ENCODE results near the gene SMTNL2.

SMTNL2 gene

DNA sequence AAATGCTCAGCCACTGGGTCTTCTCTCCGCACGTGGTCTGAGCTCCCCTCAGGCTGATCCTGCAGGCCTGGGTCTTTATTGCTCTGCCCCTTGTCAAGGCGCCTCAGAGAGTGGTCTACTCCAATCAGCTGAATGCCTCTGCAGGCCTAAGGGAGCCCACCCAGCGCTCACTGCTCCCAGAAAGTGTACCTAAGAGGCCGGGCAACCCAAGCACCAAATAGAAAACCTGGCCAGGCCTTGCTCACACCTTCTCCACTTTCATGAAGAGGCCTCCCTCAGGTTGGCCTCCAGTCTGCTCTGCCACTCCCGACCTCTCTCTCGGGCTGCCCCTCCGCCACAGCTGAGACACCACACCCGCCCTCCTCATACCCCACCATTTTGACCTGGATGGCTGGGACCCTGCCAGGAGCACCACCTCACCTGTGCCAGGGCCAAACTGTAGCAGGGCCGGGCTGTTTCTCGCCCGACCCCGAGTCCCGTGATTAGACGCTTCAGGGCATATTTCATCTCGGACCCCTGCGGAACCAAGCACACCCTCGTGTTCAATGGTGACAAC is 29.8 kb upstream of the SMTNL2 start:
- H3K9me3 ChIP-seq (ENCODE audit: control insufficient read depth in 1 of 2, low read length in 2 of 2), result no peaks in the 10 kb centered on the region
- H3K4me3 ChIP-seq (ENCODE audit: low read depth in 1 of 2, low read length in 2 of 2), result peak overlapping the region; percentile 87 to 98
- peaks cover 17 to 32% of the 10 kb centered on the region in 2 donors for H3K4me1 ChIP-seq (ENCODE audit: control insufficient read depth in 1 of 2, insufficient read depth in 2 of 2, low read length in 2 of 2)
- peak overlapping the region; percentile 61 to 63 for H3K9ac ChIP-seq (ENCODE audit: low read depth in 1 of 2, low read length in 2 of 2)
- no peak overlapping the region for H3K27ac ChIP-seq (ENCODE audit: low read depth, low read length)
- no peaks in the 10 kb centered on the region for H3K27me3 ChIP-seq (ENCODE audit: control insufficient read depth in 1 of 2, insufficient read depth in 2 of 2, low read length in 2 of 2)
- peaks cover 18 to 37% of the 10 kb centered on the region in 2 donors for H3K36me3 ChIP-seq (ENCODE audit: control insufficient read depth in 1 of 2, insufficient read depth in 2 of 2, low read length in 2 of 2)

DNA sequence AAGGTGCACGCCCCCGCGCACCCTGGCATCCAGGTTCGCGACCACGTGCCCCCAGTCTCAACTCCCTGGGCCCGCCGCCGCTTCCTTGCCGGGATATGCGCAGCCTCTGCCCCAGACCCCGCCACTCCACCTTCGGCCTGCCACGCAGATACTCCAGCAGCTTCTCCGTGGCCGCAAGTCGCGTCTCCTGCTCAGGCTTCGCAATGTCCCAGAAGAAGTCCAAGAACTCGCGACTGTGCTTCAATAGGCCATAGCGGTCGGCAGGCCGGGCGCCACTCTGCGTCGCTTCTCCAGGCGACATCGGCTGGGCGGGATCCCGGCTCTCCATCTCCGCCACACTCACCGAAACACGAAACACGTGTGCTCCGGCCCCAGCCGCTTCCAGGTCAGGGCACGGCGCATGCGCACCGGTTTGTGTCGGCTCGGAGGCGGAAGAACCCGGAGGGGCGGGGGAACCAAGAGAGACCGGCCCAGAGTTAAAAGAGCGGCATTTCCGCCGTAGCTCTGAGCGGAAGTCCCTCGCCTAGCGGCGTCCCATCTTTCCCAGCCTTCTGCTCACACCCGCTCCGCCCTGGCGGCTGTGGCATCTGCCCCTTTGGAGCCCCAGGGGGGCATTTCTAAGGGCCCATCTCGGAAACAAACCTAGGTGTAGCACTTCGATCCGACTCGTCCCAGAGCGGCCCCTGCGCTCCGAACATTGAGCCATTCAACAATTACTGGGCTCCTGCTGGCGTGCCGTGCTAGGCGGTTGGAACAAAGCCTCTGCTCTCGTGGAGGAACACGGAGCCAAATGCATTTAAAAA is 29.1 kb upstream of the SMTNL2 start, which contains the start of gene MYBBP1A:
MYBBP1A (minus strand) TSS at position 388 of the 803 bp plus-strand sequence; CDS start at position 328, 60 bp downstream.
- H3K36me3 ChIP-seq (ENCODE audit: control insufficient read depth in 1 of 2, insufficient read depth in 2 of 2, low read length in 2 of 2), result peaks cover 15 to 30% of the 10 kb centered on the region in 2 donors
- no peaks in the 10 kb centered on the region for H3K27me3 ChIP-seq (ENCODE audit: control insufficient read depth in 1 of 2, insufficient read depth in 2 of 2, low read length in 2 of 2)
- peaks cover 17 to 32% of the 10 kb centered on the region in 2 donors for H3K4me1 ChIP-seq (ENCODE audit: control insufficient read depth in 1 of 2, insufficient read depth in 2 of 2, low read length in 2 of 2)
- peak within 1 kb of the TSS; percentile 61 to 63 for H3K9ac ChIP-seq (ENCODE audit: low read depth in 1 of 2, low read length in 2 of 2)
- H3K4me3 ChIP-seq (ENCODE audit: low read depth in 1 of 2, low read length in 2 of 2), result peak within 1 kb of the TSS; percentile 87 to 98
- no peaks in the 10 kb centered on the region for H3K9me3 ChIP-seq (ENCODE audit: control insufficient read depth in 1 of 2, low read length in 2 of 2)
- peak within 1 kb of the TSS; percentile 77 for H3K27ac ChIP-seq (ENCODE audit: low read depth, low read length)

DNA sequence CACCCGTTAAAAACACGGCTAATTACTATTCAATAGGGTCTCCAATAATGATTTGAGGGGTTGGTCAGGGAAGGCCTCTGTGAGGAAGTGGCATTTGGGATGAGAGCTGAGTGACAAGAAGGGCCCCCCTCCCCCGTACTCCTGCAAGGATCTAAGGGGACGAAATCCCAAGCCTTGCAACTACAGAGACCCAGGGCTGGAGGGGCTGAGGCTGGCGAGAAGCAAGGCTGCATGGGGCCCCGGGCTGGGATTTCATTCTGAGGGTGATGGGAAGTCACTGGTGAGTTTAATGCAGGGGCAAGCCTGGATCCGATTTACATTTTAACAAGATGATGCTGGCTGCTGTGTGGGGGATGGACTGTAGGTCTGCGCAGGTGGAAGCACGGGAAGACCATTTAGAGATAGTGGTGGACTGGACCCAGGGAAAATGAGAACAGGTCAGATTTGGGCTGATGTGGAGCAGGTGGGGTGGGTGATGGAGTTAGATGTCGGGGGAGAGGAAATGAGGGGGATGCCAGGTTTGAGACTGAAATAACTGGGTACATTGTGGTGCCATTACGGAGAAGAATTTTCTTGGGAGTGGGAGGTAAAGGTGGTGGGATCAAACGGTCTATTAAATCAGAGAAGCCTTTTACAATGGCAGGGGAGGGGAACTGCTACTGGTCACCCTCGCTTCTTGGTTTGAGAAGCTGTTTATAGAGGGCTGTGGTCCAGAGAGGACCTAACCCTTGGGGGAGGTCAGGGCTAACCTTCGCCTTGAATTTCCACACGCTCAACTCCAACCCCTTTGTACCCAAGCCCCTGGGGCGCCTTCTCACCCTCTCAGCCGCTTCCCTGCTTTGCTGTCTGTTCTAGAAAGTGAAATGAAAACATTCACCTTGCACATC is 28.2 kb upstream of the SMTNL2 start:
- Histone ChIP-seq H3K27ac (ENCODE audit: low read depth, low read length) (no peak overlapping the region), H3K27me3 (ENCODE audit: control insufficient read depth in 1 of 2, insufficient read depth in 2 of 2, low read length in 2 of 2) (no peaks in the 10 kb centered on the region), H3K4me1 (ENCODE audit: control insufficient read depth in 1 of 2, insufficient read depth in 2 of 2, low read length in 2 of 2) (peaks cover 23 to 40% of the 10 kb centered on the region in 2 donors), H3K4me3 (ENCODE audit: low read depth in 1 of 2, low read length in 2 of 2) (peak overlapping the region; percentile 87 to 98), H3K9me3 (ENCODE audit: control insufficient read depth in 1 of 2, low read length in 2 of 2) (no peaks in the 10 kb centered on the region), H3K9ac (ENCODE audit: low read depth in 1 of 2, low read length in 2 of 2) (peak overlapping the region; percentile 61 to 63), H3K36me3 (ENCODE audit: control insufficient read depth in 1 of 2, insufficient read depth in 2 of 2, low read length in 2 of 2) (peaks cover 6 to 21% of the 10 kb centered on the region in 2 donors)

DNA sequence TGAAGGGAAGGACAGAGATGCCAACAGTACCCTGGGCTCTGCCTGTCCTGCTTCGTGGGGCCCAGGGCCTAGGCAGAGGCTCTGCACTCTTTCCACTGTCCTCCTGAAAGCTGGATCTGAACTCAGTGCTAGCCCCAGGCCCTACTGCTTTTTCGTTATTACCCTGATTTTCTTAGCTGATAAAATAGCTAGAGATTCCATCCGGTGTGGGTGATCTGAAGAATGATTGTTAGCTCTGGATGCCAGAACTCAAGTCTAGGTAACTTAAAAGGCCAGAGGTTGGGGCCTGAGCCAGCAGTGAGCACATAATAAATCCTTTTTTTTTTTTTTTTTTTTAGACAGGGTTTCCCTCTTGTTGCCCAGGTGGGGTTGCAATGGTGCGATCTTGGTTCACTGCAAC is 27.3 kb upstream of the SMTNL2 start:
- Histone ChIP-seq H3K27ac (ENCODE audit: low read depth, low read length) (no peak overlapping the region), H3K9ac (ENCODE audit: low read depth in 1 of 2, low read length in 2 of 2) (no peak overlapping the region), H3K27me3 (ENCODE audit: control insufficient read depth in 1 of 2, insufficient read depth in 2 of 2, low read length in 2 of 2) (no peaks in the 10 kb centered on the region), H3K4me1 (ENCODE audit: control insufficient read depth in 1 of 2, insufficient read depth in 2 of 2, low read length in 2 of 2) (peaks cover 32 to 48% of the 10 kb centered on the region in 2 donors), H3K9me3 (ENCODE audit: control insufficient read depth in 1 of 2, low read length in 2 of 2) (no peaks in the 10 kb centered on the region), H3K36me3 (ENCODE audit: control insufficient read depth in 1 of 2, insufficient read depth in 2 of 2, low read length in 2 of 2) (peaks cover 4 to 12% of the 10 kb centered on the region in 2 donors), H3K4me3 (ENCODE audit: low read depth in 1 of 2, low read length in 2 of 2) (no peak overlapping the region)

DNA sequence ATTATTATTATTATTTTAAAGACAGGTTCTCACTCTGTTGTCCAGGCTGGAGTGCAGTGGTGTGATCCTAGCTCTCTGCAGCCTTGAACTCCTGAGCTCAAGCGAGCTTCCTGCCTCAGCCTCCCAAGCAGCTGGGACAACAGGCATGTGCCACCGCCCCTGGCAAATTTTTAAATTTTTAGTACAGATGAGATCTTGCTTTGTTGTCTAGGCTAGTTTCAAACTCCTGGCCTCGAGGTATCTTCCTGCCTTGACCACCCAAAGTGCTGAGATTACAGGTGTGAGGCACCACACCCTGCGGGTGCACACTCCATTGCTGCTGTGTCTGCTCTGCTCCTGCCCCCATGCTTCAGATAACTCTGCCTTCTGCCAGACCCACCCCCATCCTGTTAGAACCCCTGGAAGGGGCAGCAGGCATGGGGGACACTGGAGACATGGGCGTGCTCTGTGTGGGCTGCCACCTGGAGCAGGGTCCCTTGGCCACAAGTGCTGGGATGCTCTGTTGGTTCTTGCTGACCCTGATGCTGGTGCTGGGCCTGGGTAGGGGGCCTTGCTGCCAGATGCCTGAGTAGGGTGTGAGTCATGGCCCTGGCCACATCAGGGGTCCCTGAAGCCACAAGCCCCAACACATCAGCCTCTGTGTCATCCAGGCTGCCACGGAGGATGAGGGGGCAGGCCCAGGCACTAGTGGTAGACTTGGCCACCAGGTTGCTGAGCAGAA is 26.5 kb upstream of the SMTNL2 start:
- H3K9me3 ChIP-seq (ENCODE audit: control insufficient read depth in 1 of 2, low read length in 2 of 2), result no peaks in the 10 kb centered on the region
- H3K27me3 ChIP-seq (ENCODE audit: control insufficient read depth in 1 of 2, insufficient read depth in 2 of 2, low read length in 2 of 2), result no peaks in the 10 kb centered on the region
- H3K4me1 ChIP-seq (ENCODE audit: control insufficient read depth in 1 of 2, insufficient read depth in 2 of 2, low read length in 2 of 2), result peaks cover 39 to 54% of the 10 kb centered on the region in 2 donors
- no peak overlapping the region for H3K4me3 ChIP-seq (ENCODE audit: low read depth in 1 of 2, low read length in 2 of 2)
- no peak overlapping the region for H3K9ac ChIP-seq (ENCODE audit: low read depth in 1 of 2, low read length in 2 of 2)
- peaks cover 0 to 6% of the 10 kb centered on the region in 2 donors for H3K36me3 ChIP-seq (ENCODE audit: control insufficient read depth in 1 of 2, insufficient read depth in 2 of 2, low read length in 2 of 2)
- no peak overlapping the region for H3K27ac ChIP-seq (ENCODE audit: low read depth, low read length)

DNA sequence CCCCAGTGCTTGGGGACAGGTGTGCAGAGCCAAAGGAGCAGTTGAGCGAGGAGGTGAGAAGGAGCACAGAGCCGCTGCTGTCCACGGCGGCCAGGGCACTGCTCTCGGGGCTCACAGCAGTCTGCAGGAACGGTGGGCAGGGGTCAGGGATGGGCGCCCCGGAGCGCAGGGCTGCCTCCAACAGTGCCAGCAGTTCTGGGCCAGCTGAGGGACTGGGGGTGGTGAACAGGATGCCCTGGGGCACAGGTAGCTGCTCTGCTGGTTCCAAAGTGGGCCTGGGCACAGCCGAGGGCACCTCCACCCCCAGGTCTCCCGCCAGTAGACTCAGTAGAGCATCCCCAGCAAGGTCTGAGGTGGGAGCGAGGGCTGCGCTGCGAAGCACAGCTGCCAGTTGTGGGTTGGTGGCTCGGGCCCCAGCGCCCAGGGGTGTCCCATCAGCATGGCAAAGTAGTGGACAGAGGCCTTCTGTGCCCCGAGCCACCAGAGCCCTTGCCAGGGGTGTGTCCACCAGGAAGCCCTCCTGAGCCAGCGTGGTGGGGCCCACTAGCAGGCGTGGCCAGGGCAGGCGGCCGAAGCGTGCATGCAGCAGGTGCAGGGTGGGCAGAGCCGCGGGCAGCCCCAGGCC is 25.9 kb upstream of the SMTNL2 start:
- no peak overlapping the region for H3K9ac ChIP-seq (ENCODE audit: low read depth in 1 of 2, low read length in 2 of 2)

DNA sequence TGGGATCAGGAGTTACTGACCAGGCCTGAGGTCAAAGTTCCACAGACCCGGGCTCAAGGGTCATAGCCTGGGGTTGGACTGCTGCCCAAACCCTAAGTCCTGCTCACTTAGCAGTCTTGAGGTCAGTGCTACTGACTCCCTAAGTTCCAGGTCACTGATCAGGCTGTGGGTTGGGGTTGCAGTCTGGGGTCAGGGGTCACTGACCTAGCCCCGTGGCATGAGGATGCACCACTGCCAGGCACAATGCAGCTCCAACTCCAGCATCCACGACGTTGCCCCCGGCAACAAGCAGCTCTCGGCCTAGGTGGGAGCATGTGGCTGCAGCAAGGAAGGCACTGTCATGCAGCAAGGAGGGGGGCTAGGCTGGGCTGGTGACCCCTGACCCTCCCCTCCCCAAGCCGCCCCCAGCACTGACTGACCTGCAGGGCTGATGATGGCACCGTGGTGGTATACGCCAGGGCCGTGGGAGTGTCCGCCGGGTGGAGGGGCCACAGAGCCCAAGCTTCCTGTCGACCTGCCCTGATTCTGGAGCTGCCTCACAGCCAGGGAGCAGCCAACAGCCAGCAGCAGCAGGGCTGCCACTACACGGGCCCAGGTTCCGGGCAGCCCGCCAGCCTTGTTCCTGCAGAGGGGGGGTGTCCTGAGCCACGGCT is 25.1 kb upstream of the SMTNL2 start:
- Histone ChIP-seq H3K36me3 (ENCODE audit: control insufficient read depth in 1 of 2, insufficient read depth in 2 of 2, low read length in 2 of 2) (no peaks in the 10 kb centered on the region), H3K4me1 (ENCODE audit: control insufficient read depth in 1 of 2, insufficient read depth in 2 of 2, low read length in 2 of 2) (peaks cover 37 to 48% of the 10 kb centered on the region in 2 donors), H3K27ac (ENCODE audit: low read depth, low read length) (no peak overlapping the region), H3K9ac (ENCODE audit: low read depth in 1 of 2, low read length in 2 of 2) (peak overlapping the region; percentile 84 to 85), H3K9me3 (ENCODE audit: control insufficient read depth in 1 of 2, low read length in 2 of 2) (no peaks in the 10 kb centered on the region), H3K27me3 (ENCODE audit: control insufficient read depth in 1 of 2, insufficient read depth in 2 of 2, low read length in 2 of 2) (no peaks in the 10 kb centered on the region), H3K4me3 (ENCODE audit: low read depth in 1 of 2, low read length in 2 of 2) (peak overlapping the region; percentile 72 to 79)

More for the DNA sequence above, 25.9 kb upstream of the SMTNL2 start:
- peak overlapping the region; percentile 72 to 79 for H3K4me3 ChIP-seq (ENCODE audit: low read depth in 1 of 2, low read length in 2 of 2)
- H3K4me1 ChIP-seq (ENCODE audit: control insufficient read depth in 1 of 2, insufficient read depth in 2 of 2, low read length in 2 of 2), result peaks cover 42 to 56% of the 10 kb centered on the region in 2 donors
- H3K36me3 ChIP-seq (ENCODE audit: control insufficient read depth in 1 of 2, insufficient read depth in 2 of 2, low read length in 2 of 2), result no peaks in the 10 kb centered on the region
- H3K27ac ChIP-seq (ENCODE audit: low read depth, low read length), result no peak overlapping the region
- no peaks in the 10 kb centered on the region for H3K9me3 ChIP-seq (ENCODE audit: control insufficient read depth in 1 of 2, low read length in 2 of 2)
- H3K27me3 ChIP-seq (ENCODE audit: control insufficient read depth in 1 of 2, insufficient read depth in 2 of 2, low read length in 2 of 2), result no peaks in the 10 kb centered on the region

DNA sequence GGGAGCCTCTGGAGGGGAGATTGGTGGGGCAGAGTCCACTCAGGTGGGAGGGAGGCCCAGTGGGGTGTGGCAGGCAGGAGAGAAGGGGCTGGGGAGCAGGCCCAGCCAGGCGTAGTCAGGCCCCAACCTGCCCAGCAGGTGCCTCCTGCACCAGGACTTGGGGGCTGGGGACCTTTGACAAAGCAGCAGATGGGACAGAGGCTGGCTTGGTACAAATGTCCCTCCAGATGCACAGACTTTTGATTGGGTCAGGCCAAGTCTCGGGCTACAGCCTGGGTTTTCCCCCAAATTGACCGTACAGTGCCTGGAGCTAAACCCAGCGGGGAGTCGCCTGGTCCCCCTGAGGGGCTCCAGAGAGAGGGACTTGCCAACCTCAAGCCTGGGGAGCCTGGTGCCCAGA is 24.4 kb upstream of the SMTNL2 start:
- Histone ChIP-seq H3K27me3 (ENCODE audit: control insufficient read depth in 1 of 2, insufficient read depth in 2 of 2, low read length in 2 of 2) (no peaks in the 10 kb centered on the region), H3K27ac (ENCODE audit: low read depth, low read length) (peak overlapping the region; percentile 72), H3K9me3 (ENCODE audit: control insufficient read depth in 1 of 2, low read length in 2 of 2) (no peaks in the 10 kb centered on the region), H3K36me3 (ENCODE audit: control insufficient read depth in 1 of 2, insufficient read depth in 2 of 2, low read length in 2 of 2) (no peaks in the 10 kb centered on the region), H3K4me3 (ENCODE audit: low read depth in 1 of 2, low read length in 2 of 2) (peak overlapping the region; percentile 72 to 79), H3K4me1 (ENCODE audit: control insufficient read depth in 1 of 2, insufficient read depth in 2 of 2, low read length in 2 of 2) (peaks cover 33 to 41% of the 10 kb centered on the region in 2 donors), H3K9ac (ENCODE audit: low read depth in 1 of 2, low read length in 2 of 2) (peak overlapping the region; percentile 84 to 85)

DNA sequence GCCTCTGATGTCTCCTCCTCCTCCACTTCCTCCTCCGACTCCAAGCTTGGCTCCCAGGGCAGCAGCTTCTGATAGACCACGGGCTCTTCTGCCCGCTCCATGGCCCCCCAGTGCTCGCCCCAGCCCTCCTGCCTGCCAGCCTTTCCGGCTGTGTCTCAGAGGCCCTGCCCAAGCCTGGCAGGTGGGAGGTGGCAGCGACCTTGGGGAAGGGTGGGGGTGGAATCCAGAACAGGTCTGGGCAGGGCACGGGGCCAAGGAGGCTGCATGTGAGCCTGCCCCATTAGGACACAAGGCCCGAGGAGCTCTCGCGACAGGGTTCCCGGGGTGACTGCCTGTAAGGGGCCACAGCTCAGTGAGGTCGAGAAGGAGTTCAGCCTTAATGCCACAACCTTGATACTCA is 23.9 kb upstream of the SMTNL2 start, which contains the start of gene GGT6:
GGT6 (minus strand) TSS at position 157 of the 400 bp plus-strand sequence; CDS start at position 101, 56 bp downstream.
- H3K27ac ChIP-seq (ENCODE audit: low read depth, low read length), result peak within 1 kb of the TSS; percentile 72
- no peaks in the 10 kb centered on the region for H3K9me3 ChIP-seq (ENCODE audit: control insufficient read depth in 1 of 2, low read length in 2 of 2)
- peak within 1 kb of the TSS; percentile 72 to 79 for H3K4me3 ChIP-seq (ENCODE audit: low read depth in 1 of 2, low read length in 2 of 2)
- no peaks in the 10 kb centered on the region for H3K36me3 ChIP-seq (ENCODE audit: control insufficient read depth in 1 of 2, insufficient read depth in 2 of 2, low read length in 2 of 2)
- H3K4me1 ChIP-seq (ENCODE audit: control insufficient read depth in 1 of 2, insufficient read depth in 2 of 2, low read length in 2 of 2), result peaks cover 33 to 45% of the 10 kb centered on the region in 2 donors
- peak within 1 kb of the TSS; percentile 84 to 85 for H3K9ac ChIP-seq (ENCODE audit: low read depth in 1 of 2, low read length in 2 of 2)
- H3K27me3 ChIP-seq (ENCODE audit: control insufficient read depth in 1 of 2, insufficient read depth in 2 of 2, low read length in 2 of 2), result no peaks in the 10 kb centered on the region
